IMR-90 (cell line): Measurements from ENCODE around the gene MYCBPAP. TPM values are rescaled to one million over a fixed set of nuclear protein-coding genes. Genes with fewer than 3 reads are reported as not detected.

Experiments used
- ATAC-seq: fragments of 200-7000 bp; cut with Tn5 transposase; 2 replicates; pipeline ENCODE4 v1.9.1; 2020; ENCODE audit warnings: low read depth, mild to moderate bottlenecking, moderate library complexity
- BruUV-seq: library from RNA; stranded (reverse); fragments of 400-500 nt; replicated peaks from 2 replicates; lab custom pipeline; 2021; lab: Mats Ljungman, UMichigan
- CTCF ChIA-PET: fragments of 300-600 bp; formaldehyde crosslinking; extraction: SDS; loops from one replicate; lab custom pipeline; 2021; ENCODE audit warnings: antibody characterized with exemption; lab: Yijun Ruan, JAX
- POLR2A ChIA-PET: fragments of 300-600 bp; sonication (Branson Sonifier 250); formaldehyde crosslinking; loops from one replicate; lab custom pipeline; 2022; ENCODE audit warnings: antibody characterized with exemption; ENCODE audit not compliant: unreplicated experiment; lab: Charles Lee
- DNase-seq: peaks from one replicate; pipeline ENCODE4 v3.0.0; 2013
- H2AFZ ChIP-seq: replicated peaks from 2 replicates; pipeline ENCODE3; 2013; ENCODE audit warnings: low read length, mild to moderate bottlenecking; ENCODE audit not compliant: poor library complexity
- H2AK5ac ChIP-seq: 2 replicates; pipeline ENCODE4 v1.6.1; 2013; ENCODE audit warnings: low read depth, low read length, inconsistent platforms
- H2AK9ac ChIP-seq: replicated peaks from 2 replicates; pipeline ENCODE3; 2013; ENCODE audit warnings: mild to moderate bottlenecking, low read depth, low read length, moderate library complexity; ENCODE audit not compliant: poor library complexity
- H2BK120ac ChIP-seq: 2 replicates; pipeline ENCODE4 v1.6.1; 2013; ENCODE audit warnings: low read depth, low read length, inconsistent platforms
- H2BK15ac ChIP-seq: 3 replicates; pipeline ENCODE4 v1.6.1; 2013; ENCODE audit warnings: low read depth, low read length, inconsistent platforms
- H2BK20ac ChIP-seq: 2 replicates; pipeline ENCODE4 v1.6.1; 2013; ENCODE audit warnings: low read depth, mild to moderate bottlenecking, inconsistent platforms, low read length, moderate library complexity
- H2BK5ac ChIP-seq: 2 replicates; pipeline ENCODE4 v1.6.1; 2013; ENCODE audit warnings: mild to moderate bottlenecking, low read depth, low read length, inconsistent platforms; ENCODE audit not compliant: poor library complexity, severe bottlenecking
- H3K14ac ChIP-seq: replicated peaks from 2 replicates; pipeline ENCODE4 v1.6.1; 2013; ENCODE audit warnings: low read depth, low read length, inconsistent platforms
- H3K18ac ChIP-seq: 2 replicates; pipeline ENCODE4 v1.6.1; 2013; ENCODE audit warnings: low read depth, low read length, control low read depth
- H3K23ac ChIP-seq: 2 replicates; pipeline ENCODE4 v1.6.1; 2013; ENCODE audit warnings: low read depth, low read length, inconsistent platforms
- H3K27ac ChIP-seq: 2 replicates; pipeline ENCODE4 v1.5.1; 2013; ENCODE audit warnings: mild to moderate bottlenecking, control low read depth, low read length; ENCODE audit not compliant: insufficient read depth
- H3K27me3 ChIP-seq: 2 replicates; pipeline ENCODE4 v1.6.1; 2013; ENCODE audit warnings: low read length; ENCODE audit not compliant: control insufficient read depth, insufficient read depth
- H3K36me3 ChIP-seq: 2 replicates; pipeline ENCODE4 v1.6.1; 2013; ENCODE audit warnings: low read length, mixed read lengths; ENCODE audit not compliant: control insufficient read depth, insufficient read depth
- H3K4ac ChIP-seq: 2 replicates; pipeline ENCODE4 v1.6.1; 2013; ENCODE audit warnings: low read depth, low read length, inconsistent platforms
- H3K4me1 ChIP-seq: 2 replicates; pipeline ENCODE4 v1.6.1; 2013; ENCODE audit warnings: low read length, mixed read lengths; ENCODE audit not compliant: control insufficient read depth, insufficient read depth
- H3K4me2 ChIP-seq: 2 replicates; pipeline ENCODE4 v1.6.1; 2013; ENCODE audit warnings: low read depth, mild to moderate bottlenecking, control low read depth, low read length, moderate library complexity
- H3K4me3 ChIP-seq: 2 replicates; pipeline ENCODE4 v1.5.1; 2013; ENCODE audit warnings: low read depth, mild to moderate bottlenecking, control low read depth, low read length, moderate library complexity; ENCODE audit not compliant: insufficient read depth
- H3K56ac ChIP-seq: 2 replicates; pipeline ENCODE4 v1.6.1; 2013; ENCODE audit warnings: low read length, inconsistent platforms; ENCODE audit not compliant: insufficient read depth; ENCODE audit errors: extremely low read depth
- H3K79me1 ChIP-seq, 2 experiments: 2 replicates each; pipeline ENCODE4 v1.6.1; 2013; ENCODE audit warnings: low read length in 2 of 2, inconsistent platforms in 1 of 2, low read depth in 1 of 2
- H3K9ac ChIP-seq: 2 replicates; pipeline ENCODE4 v1.6.1; 2013; ENCODE audit warnings: low read depth, low read length, control low read depth
- H3K9me1 ChIP-seq: 2 replicates; pipeline ENCODE4 v1.6.1; 2013; ENCODE audit warnings: low read length, inconsistent platforms; ENCODE audit not compliant: insufficient read depth
- H3K9me3 ChIP-seq: 2 replicates; pipeline ENCODE4 v1.6.1; 2013; ENCODE audit warnings: low read length; ENCODE audit not compliant: control insufficient read depth, insufficient read depth
- H4K20me1 ChIP-seq: 2 replicates; pipeline ENCODE4 v1.6.1; 2013; ENCODE audit warnings: low read length, inconsistent platforms; ENCODE audit not compliant: insufficient read depth
- H4K5ac ChIP-seq: 2 replicates; pipeline ENCODE4 v1.6.1; 2013; ENCODE audit warnings: mild to moderate bottlenecking, low read depth, low read length, control low read depth
- H4K8ac ChIP-seq, 2 experiments: 2 replicates each; pipeline ENCODE4 v1.6.1; 2013; ENCODE audit warnings: low read depth in 2 of 2, low read length in 2 of 2, control low read depth in 1 of 2, inconsistent platforms in 1 of 2
- H4K91ac ChIP-seq: 2 replicates; pipeline ENCODE4 v1.6.1; 2013; ENCODE audit warnings: low read depth, low read length, inconsistent platforms; ENCODE audit not compliant: insufficient read depth
- BHLHE40 ChIP-seq: fragments of 150-350 bp; IDR thresholded peaks from 2 replicates; pipeline ENCODE4 v1.6.1; 2016; ENCODE audit warnings: mild to moderate bottlenecking, low read depth, low read length
- CEBPB ChIP-seq: IDR thresholded peaks from 2 replicates; pipeline ENCODE4 v1.6.1; 2012; ENCODE audit warnings: low read depth, low read length, improper control_type of control experiment
- CTCF ChIP-seq: conservative IDR thresholded peaks from 2 replicates; pipeline ENCODE4 v1.5.1; 2012; ENCODE audit warnings: mild to moderate bottlenecking, low read depth, low read length, improper control_type of control experiment
- NFE2L2 ChIP-seq: fragments of 150-350 bp; IDR thresholded peaks from 2 replicates; pipeline ENCODE4 v1.6.1; 2016; ENCODE audit warnings: low read depth, mild to moderate bottlenecking, low read length
- RCOR1 ChIP-seq: IDR thresholded peaks from 2 replicates; pipeline ENCODE4 v1.6.1; 2012; ENCODE audit warnings: mild to moderate bottlenecking, low read length, improper control_type of control experiment; ENCODE audit not compliant: insufficient replicate concordance
- WGBS, 2 experiments: methylation state at CpG; one replicate each; pipeline versions ENCODE4 v1.1.5 to v1.1.7; 2013; ENCODE audit warnings: missing lambda C conversion rate in 2 of 2; ENCODE audit not compliant: insufficient read length in 1 of 2; ENCODE audit errors: extremely low coverage in 2 of 2; 5-methylcytosine and 5-hydroxymethylcytosine counted together
- dilution Hi-C: fragments of 300-500 bp; cut with HindIII; formaldehyde crosslinking; loops from one replicate; pipeline ENCODE4 v1.14.3; 2018; ENCODE audit warnings: low sequenced_read_pairs; ENCODE audit not compliant: unreplicated experiment
- in situ Hi-C: fragments of 300-500 bp; cut with MboI; formaldehyde crosslinking; loops from 3 replicates; pipeline ENCODE4 v1.14.3; 2019; ENCODE audit warnings: low sequenced_read_pairs, inconsistent platforms, mixed read lengths
- intact Hi-C: fragments of 100-400 bp; cut with micrococcal nuclease; formaldehyde crosslinking; loops from 2 replicates; pipeline ENCODE4 v1.10.0; 2022
- polyA plus RNA-seq, 3 experiments: library from polyadenylated mRNA; depleted of rRNA; stranded (reverse); fragments of >200 nt; gene quantifications; 2 replicates each; pipeline ENCODE4 v1.2.3, GENCODE V29; 2012; ENCODE audit warnings: low replicate concordance in 1 of 3
- total RNA-seq: library from RNA; depleted of rRNA; stranded (reverse); fragments of >200 nt; gene quantifications from 2 replicates; pipeline ENCODE4 v1.2.3, GENCODE V29; 2012; rRNA removed

MYCBPAP gene
- total and polyA plus RNA-seq, 2 of the 4 experiments (the other 2 are of a cell fraction): 0.17 to 0.18 TPM

- no TSS peak for BruUV-seq
- dilution Hi-C loops (no loop called here), in situ Hi-C loops (no loop called here)
Measured at GRCh38 chr17:50580646-50581045, 72.4 kb downstream of the MYCBPAP start.

More at GRCh38 chr17:50580646-50581045, 72.4 kb downstream of the MYCBPAP start:
- H2BK20ac ChIP-seq: no peak overlapping the region
- no peaks in the 10 kb centered on the region for H3K9me1 ChIP-seq
- no peak overlapping the region for H2AK9ac ChIP-seq
- no peaks in the 10 kb centered on the region for H3K4me1 ChIP-seq
- ChIA-PET POLR2A (no interaction called here), CTCF (no interaction called here)
- no peak overlapping the region for H2BK15ac ChIP-seq
- no peak overlapping the region for H2BK5ac ChIP-seq
- TF ChIP-seq RCOR1 (no peak), NFE2L2 (no peak), BHLHE40 (no peak), CEBPB (no peak), CTCF (no peak)
- H4K91ac ChIP-seq: no peak overlapping the region
- H3K14ac ChIP-seq: no peak overlapping the region
- no peak overlapping the region for H3K4me3 ChIP-seq
- peaks cover 73% of the 10 kb centered on the region for H3K27me3 ChIP-seq
- no peak overlapping the region for H4K5ac ChIP-seq
- no peak overlapping the region for H2AFZ ChIP-seq
- no peaks in the 10 kb centered on the region for H3K36me3 ChIP-seq
- WGBS, 2 experiments: 93% methylated on average over 8 of the region's 9 CpGs; no CpG with 5 or more reads in 1 of the 2 experiments
- intact Hi-C loops: no loop called here
- H2BK120ac ChIP-seq: no peak overlapping the region
- no peaks in the 10 kb centered on the region for H3K9me3 ChIP-seq
- H3K18ac ChIP-seq: no peak overlapping the region
- H3K4ac ChIP-seq: no peak overlapping the region
- DNase-seq (no peak), ATAC-seq (no peak)
- no peak overlapping the region for H2AK5ac ChIP-seq
- H3K56ac ChIP-seq: no peak overlapping the region
- H3K4me2 ChIP-seq: no peak overlapping the region
- no peak overlapping the region for H3K27ac ChIP-seq
- H4K8ac ChIP-seq: no peak overlapping the region
- H3K79me1 ChIP-seq: no peaks in the 10 kb centered on the region
- H3K23ac ChIP-seq: no peak overlapping the region
- H3K9ac ChIP-seq: no peak overlapping the region
- no peaks in the 10 kb centered on the region for H4K20me1 ChIP-seq

Other genes with a start within 250 kb of the MYCBPAP start
- gene TMEM92, start 234.0 kb upstream of the MYCBPAP start, total RNA-seq: 0.18 and 0.28 TPM in 2 replicates
- 0.86 and 1.7 TPM in 2 replicates for gene TMEM92, start 234.0 kb upstream of the MYCBPAP start, polyA plus RNA-seq (2012; rRNA removed)
- 31.9 and 35.0 TPM in 2 replicates for gene XYLT2, start 162.3 kb upstream of the MYCBPAP start, total RNA-seq
- gene XYLT2, start 162.3 kb upstream of the MYCBPAP start, polyA plus RNA-seq (2012; rRNA removed): 27.7 and 35.7 TPM in 2 replicates
- gene MRPL27, start 135.3 kb upstream of the MYCBPAP start, total RNA-seq: 152 and 202 TPM in 2 replicates
- 156 and 176 TPM in 2 replicates for gene MRPL27, start 135.3 kb upstream of the MYCBPAP start, polyA plus RNA-seq (2012; rRNA removed)
- gene EME1, start 135.2 kb upstream of the MYCBPAP start, total RNA-seq: 8.9 and 9.1 TPM in 2 replicates
- gene EME1, start 135.2 kb upstream of the MYCBPAP start, polyA plus RNA-seq (2012; rRNA removed): 9.4 and 10.1 TPM in 2 replicates
- gene LRRC59, start 110.9 kb upstream of the MYCBPAP start, total RNA-seq: 233 and 241 TPM in 2 replicates
- gene LRRC59, start 110.9 kb upstream of the MYCBPAP start, polyA plus RNA-seq (2012; rRNA removed): 134 and 139 TPM in 2 replicates
- gene ACSF2, start 82.2 kb upstream of the MYCBPAP start, total RNA-seq: 15.0 and 18.5 TPM in 2 replicates
- gene ACSF2, start 82.2 kb upstream of the MYCBPAP start, polyA plus RNA-seq (2012; rRNA removed): 26.8 and 27.2 TPM in 2 replicates
- not detected in 2 replicates for gene CHAD, start 39.6 kb upstream of the MYCBPAP start, total RNA-seq
- gene CHAD, start 39.6 kb upstream of the MYCBPAP start, polyA plus RNA-seq (2012; rRNA removed): 0.03 TPM in 1 of 2 replicates, not detected in the other
- 10.0 and 10.8 TPM in 2 replicates for gene RSAD1, start 29.6 kb upstream of the MYCBPAP start, total RNA-seq
- gene RSAD1, start 29.6 kb upstream of the MYCBPAP start, polyA plus RNA-seq (2012; rRNA removed): 16.6 and 19.2 TPM in 2 replicates
- not detected in 2 replicates for gene EPN3, start 24.3 kb downstream of the MYCBPAP start, total RNA-seq
- gene EPN3, start 24.3 kb downstream of the MYCBPAP start, polyA plus RNA-seq (2012; rRNA removed): 0.09 TPM in 1 of 2 replicates, not detected in the other
- gene SPATA20, start 38.7 kb downstream of the MYCBPAP start, total RNA-seq: 15.6 and 17.0 TPM in 2 replicates
- 31.9 and 35.0 TPM in 2 replicates for gene SPATA20, start 38.7 kb downstream of the MYCBPAP start, polyA plus RNA-seq (2012; rRNA removed)
- under 0.01 TPM in 1 of 2 replicates, not detected in the other for gene CACNA1G, start 52.3 kb downstream of the MYCBPAP start, total RNA-seq
- gene CACNA1G, start 52.3 kb downstream of the MYCBPAP start, polyA plus RNA-seq (2012; rRNA removed): 0.03 TPM in 2 replicates
- gene ABCC3, start 126.4 kb downstream of the MYCBPAP start, total RNA-seq: 2.2 and 3.2 TPM in 2 replicates
- 6.0 and 6.6 TPM in 2 replicates for gene ABCC3, start 126.4 kb downstream of the MYCBPAP start, polyA plus RNA-seq (2012; rRNA removed)
- 35.8 and 38.9 TPM in 2 replicates for gene ANKRD40, start 199.5 kb downstream of the MYCBPAP start, total RNA-seq
- 23.4 and 23.5 TPM in 2 replicates for gene ANKRD40, start 199.5 kb downstream of the MYCBPAP start, polyA plus RNA-seq (2012; rRNA removed)
- gene LUC7L3, start 211.2 kb downstream of the MYCBPAP start, total RNA-seq: 17.7 and 20.0 TPM in 2 replicates
- 44.7 and 47.5 TPM in 2 replicates for gene LUC7L3, start 211.2 kb downstream of the MYCBPAP start, polyA plus RNA-seq (2012; rRNA removed)